GM18499 (cell line): ENCODE measurements around the gene PRDM15.
"Not testable (repeated sequence)": the region's sequence is repeated elsewhere in the genome, so short reads cannot be mapped to it uniquely, and the experiment has no call there.

Source experiments
- ATAC-seq: cut with Tn5 transposase; IDR thresholded peaks from one replicate; pipeline ENCODE4 v1.9.1; 2021; ENCODE audit warnings: moderate number of reproducible peaks; ENCODE audit not compliant: insufficient read depth, unreplicated experiment

PRDM15 gene

DNA sequence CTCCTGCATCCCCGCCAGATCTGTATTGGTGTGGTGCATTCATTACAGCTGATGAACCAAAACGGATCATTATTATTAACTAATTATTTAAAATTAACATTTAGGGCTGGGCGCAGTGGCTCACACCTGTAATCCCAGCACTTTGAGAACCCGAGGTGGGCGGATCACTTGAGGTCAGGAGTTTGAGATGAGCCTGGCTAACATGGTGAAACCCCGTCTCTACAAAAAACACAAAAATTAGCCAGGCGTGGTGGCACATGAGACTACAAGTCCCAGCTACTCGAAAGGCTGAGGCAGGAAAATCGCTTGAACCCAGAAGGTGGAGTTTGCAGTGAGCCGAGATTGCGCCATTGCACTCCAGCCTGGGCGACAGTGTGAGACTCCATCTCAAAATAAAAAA lies 93.9 kb downstream of the PRDM15 start:
- ATAC-seq, result not testable (repeated sequence)

DNA sequence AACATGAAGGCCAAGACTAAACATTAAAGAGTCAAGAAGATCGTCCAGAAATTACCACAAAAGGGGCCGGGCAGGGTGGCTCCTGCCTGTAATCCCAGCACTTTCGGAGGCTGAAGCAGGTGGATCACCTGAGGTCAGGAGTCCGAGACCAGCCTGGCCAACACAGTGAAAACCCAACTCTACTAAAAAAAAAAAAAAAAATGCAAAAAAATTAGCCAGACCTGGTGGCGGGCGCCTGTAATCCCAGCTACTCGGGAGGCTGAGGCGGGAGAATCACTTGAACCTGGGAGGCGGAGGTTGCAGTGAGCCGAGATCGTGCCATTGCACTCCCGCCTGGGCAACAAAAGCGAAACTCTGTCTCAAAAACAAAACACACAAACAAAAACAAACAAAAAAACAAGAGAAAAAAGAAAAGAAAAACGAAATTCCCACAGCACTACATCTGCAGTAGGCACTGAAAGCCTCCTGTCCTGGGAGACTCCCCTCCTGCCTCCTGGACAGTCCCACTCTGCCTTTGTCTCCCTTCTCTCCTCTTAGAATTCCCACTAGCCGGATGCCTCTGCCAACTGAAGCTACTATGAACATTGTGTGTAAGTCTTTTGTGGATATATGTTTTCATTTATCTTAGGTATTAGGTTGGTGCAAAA lies 94.6 kb downstream of the PRDM15 start:
- ATAC-seq, result no peak

DNA sequence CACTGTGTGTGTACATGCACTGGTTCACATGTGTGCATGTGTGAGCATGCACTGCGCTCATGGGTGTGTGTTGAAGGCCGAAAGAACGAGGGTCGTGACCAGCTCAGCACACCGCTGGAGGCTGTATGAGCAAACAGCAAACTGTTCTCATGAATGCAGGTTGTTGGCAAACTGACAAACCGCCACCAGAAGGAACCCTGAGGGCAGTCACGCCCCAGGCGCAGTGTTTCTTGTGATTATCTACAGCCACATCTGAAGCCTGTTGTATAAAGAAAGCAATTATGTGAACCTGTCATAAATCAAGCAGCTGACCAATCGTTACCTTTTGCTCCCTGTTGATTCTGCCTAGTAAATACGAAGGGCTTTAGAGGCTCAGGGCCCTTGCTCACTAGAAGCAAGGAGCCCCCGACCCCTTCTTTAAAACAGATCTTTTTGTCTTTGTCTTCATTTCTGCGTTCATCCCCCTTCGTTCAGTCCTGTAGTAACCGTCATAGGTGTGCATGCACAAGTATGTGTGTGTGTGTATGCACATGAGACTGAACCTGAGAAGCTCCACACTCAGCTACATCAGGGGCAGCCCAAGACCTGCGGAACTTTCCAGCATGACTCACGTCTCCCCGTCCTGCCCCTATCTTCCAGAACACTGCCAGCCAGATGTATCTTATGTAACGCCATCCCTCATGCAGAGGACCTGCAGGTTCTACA lies 95.5 kb downstream of the PRDM15 start:
- ATAC-seq, result no peak

DNA sequence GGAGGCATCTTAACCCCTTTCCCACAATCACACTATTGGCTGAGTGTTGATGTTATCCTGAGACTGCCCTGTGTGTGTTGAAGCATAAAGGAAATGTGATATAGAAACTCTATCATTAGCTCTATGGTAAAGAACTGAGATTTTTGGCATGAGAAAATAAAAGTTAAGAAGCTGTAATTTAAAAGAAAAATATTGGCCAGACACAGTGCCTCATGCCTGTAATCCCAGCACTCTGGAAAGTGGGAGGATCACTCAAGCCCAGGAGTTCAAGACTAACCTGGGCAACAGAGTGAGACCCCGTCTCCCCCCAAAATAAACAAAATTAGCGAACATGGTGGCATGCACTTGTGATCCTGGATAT lies 98.1 kb downstream of the PRDM15 start:
- no peak for ATAC-seq

DNA sequence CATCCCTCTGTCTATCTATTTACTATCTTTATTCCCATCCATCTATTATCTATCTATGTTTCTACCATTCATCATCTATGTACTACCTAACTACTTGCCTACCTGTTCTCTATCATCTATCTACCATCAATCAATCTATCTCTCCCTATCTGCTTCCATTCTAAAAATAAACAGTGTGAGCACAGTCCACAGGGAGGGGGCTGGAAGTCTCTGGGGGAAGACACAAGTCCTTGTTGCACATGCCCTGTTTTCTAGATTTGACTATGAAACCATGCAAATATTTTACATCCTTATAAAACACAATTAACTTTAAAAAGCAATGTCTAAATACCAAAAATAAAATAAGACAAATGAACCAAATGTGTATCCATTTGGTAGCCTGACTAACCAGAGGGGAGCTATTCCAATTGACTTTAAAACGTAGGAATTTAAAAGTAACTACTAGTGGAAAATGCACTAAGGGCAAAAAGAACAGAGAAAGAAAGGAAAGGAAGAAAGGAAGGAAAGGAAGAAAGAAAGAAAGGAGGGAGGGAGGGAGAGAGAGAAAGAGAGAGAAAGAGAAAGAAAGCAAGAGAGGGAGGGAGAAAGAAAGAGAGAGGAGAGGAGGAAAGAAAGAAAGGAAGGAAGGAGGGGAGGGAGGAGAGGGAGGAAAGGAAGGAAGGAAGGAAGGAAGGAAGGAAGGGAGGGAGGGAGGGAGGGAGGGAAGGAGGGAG lies 98.7 kb downstream of the PRDM15 start:
- ATAC-seq, result no peak

DNA sequence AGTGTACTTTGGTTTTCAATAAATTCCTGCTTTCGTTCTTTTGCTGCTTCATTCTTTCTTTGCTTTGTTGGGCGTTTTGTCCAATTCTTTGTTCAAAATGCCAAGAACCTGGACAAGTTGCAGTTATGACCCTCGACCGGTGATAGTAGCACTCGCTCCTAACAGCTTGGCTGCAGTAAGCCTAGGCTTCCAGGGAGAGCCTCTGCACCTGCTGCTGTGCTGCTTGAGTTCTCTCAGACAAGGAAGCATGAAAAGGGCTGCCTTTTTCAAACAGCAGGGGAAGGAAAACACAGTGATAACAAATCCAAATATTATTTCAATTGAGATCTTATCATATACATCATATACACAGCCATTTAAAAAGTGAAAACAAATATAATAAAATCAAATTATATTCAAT lies 99.5 kb downstream of the PRDM15 start:
- no peak for ATAC-seq

DNA sequence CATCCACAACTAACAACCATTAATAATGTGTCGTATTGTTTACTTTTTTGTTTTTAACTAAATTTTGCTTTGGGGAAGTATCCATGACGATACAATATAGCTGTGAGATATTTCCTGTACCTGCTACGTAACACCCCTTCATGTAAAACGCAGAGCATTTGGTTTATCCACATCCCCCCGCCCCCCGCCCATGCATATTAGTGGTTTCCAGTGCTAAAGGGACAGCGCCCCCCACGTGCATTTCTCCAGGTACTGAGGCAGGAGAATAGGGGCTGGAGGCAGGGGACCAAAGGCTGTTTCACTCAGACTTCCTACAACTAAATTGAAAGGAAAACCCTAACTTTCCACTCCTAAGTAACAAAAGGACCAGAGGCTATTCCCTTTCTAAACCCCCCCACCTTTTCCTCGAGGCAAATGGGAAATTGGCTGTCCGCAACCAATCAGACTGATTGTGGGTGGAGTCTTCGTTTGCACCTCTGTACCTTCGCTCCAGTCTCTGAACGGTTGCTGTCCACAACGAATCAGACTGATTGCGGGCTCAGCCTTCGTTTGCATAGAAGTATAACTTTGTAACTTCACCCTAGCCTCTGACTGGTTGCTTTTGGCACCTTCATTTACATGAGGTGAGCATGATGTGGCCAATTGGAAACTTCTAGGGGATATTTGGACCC lies 100.1 kb downstream of the PRDM15 start:
- no peak for ATAC-seq

DNA sequence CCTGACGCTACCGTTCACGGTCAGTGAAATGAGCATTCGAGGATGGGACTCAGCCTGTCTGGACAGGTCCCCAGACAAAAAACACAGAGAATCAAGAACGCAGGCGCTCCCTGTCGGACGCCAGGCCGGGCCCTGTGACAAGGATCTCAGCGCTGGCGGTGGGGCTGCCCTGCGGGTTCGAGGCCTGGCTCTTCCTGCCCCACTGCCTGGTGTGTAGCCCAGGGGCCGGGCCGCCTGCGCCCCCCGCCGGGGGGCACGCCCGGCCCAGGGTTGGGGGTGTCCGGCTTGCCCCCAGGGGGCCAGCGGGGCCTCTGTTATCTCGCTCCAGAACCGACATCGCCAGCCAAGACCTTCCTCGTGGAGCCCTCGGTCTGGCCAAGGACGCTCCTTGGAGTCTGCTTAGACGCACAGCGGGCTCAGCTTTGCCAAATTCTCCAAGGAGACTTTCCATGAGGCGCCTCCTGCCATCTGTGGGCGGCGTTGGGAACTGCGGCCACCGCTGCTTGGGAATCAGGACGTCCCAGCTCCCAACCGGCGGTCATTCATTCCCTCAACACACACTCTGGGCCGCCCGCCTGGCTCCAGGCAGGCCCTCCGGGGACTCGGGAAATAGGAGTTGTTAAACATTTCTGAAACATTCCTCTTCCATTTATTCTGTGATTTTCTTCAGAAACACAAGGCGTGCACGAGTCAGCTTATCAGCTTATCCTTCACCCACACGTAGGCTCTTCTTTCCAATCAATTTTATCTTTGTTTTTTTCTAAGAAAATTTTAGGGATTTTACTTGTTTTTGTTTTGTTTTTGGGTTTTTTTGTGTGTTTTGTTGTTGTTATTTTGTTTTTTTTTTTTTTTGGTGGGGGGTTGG lies 101.0 kb downstream of the PRDM15 start:
- no peak for ATAC-seq

DNA sequence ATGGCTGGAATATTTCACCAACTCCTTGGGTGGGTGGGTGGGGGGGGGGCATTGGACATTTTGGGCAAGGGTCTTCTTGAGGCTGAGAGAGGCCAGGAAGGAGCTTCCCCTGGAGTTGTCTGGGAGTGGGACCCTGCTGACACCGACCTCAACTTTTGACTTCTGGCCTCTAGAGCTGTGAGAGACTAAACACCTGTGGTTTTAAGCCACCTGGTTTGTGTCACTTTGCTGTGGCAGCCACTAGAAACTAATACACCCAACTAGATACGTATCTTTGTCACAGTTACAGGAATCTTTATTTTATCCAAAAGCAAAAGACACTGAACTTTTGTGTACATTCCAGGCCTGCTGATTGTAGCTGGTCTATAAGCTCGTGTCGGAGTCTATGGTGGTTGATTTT lies 102.4 kb downstream of the PRDM15 start:
- ATAC-seq, result no peak

DNA sequence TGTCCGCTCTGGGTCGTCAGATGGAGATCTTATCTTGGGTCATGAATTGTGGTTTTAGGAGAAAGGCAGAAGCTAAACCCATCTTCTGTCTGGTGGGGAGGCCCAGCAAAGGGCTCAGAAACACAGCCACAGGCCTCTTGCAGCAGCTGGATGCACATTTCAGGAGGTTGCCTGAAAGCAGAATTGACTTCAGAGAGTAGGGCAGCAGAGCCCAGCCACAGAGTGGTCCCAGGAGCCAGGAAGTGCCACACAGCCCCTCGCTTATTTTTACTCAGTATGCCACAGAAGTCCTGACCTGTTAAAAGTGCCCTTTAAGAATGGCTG lies 104.0 kb downstream of the PRDM15 start:
- ATAC-seq, result no peak

DNA sequence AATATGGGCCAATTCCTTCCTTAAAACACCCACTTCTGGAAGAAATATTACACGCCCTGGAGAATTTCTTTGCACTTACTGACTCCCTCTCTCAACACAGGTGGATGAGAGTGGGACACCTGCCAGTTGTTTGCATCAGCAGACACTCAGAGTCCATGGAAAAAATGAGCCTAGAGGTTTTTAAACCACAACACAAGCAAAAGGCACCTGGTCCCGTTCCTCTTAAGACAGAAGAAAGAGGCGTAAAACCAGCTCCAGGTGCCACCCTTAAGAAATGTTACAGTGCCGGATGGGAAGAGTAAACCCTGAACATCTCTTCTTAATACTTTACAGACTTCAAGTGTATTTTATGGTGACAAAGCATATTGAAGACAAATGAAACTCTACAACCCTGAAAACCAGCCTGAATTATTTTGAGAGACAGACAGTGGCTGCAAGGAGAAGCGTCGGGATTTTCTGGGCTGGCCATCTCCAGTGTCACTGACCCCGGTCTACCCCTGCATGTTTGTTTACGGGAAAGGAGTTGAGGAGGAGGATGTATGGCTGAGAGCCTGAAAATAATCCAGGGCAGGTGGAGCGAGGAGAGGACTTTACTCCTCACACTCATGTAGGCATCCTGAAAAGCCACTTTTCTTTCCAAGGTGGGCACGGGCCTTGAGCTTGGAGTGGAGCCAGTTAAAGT lies 104.5 kb downstream of the PRDM15 start:
- no peak for ATAC-seq

DNA sequence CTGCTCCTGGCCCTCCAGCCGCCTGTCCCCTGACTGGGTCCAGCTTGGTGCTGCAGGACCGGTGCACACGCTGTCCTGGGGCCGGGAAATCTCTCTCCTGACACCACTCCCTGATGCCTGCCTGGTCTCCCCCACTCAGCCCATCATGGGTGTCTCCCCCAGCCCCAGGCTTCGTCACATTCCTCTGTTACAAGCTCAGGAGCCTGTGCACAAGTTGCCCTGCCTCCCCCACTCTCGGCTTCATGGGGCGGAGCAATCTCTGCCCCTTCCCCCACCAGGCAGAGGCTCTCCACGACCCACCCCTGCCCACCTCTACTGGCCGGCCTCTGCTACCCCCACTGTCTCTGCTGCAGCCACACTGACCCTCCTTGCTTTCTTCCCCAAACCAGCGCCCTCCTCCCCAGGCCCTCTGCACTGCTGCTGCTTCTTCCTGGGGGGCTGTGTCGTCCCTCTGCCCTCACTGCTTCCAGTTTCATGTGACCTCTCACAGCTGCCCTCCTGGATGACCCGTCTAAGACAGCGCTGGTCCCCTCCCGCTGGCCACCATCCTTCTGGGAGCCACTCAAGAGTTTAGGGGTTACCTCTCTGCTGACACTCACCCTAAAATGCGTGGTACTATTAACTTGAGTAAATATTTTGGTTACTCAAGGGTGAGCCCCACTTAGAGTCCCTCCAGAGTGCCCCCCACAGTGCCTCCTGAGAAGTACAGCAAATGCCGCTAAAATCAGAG lies 106.6 kb downstream of the PRDM15 start:
- no peak for ATAC-seq

DNA sequence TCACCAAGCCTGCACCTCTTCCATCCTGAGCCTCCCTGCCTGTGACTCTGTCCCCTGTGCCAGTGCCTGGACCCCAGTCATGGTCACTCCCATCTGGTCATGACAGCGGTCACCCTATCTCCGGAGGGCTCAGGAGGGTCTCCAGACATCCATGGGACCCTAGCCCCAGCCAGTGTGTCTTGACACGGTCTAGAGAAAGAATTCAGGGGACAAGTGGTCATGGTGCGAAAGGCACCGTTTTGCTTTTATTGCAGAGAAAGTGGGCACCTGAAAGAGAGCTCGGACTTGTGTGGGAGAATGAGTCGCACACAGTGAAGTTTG lies 107.6 kb downstream of the PRDM15 start:
- ATAC-seq, result no peak

DNA sequence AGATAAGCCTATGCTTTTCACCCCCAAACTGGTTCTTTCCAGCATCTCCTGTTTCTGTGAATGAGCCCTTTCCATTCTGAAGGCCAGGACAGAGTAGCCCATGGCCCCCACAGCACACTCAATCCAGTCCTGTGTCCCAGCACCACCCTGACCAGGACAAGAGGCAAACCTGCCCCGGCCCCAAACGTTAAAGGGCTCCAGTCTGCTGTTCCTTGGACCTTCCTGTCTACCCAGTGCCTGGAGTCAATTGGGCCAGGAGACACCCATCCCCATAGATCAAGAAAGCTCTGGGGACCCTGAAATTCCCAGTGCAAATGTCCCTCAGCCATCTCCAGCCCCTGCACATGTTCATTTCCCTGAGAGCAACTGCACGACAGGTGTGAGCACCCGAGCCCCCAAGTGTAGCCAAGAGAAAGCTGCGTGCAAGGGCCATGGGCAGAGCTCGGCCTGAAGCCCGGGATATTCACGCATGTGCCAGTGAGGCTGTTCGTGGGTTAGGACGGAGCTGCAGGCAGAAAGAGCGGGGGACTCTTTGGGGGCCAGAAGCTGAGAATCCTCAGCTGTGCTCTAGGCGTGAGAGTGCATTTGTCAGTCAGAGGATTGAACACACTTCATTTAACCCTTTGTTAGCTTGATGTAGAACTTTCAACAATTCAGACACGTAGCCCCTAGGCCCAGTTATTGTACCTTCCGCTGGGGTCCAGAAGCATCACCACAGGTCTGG lies 108.1 kb downstream of the PRDM15 start:
- no peak for ATAC-seq

DNA sequence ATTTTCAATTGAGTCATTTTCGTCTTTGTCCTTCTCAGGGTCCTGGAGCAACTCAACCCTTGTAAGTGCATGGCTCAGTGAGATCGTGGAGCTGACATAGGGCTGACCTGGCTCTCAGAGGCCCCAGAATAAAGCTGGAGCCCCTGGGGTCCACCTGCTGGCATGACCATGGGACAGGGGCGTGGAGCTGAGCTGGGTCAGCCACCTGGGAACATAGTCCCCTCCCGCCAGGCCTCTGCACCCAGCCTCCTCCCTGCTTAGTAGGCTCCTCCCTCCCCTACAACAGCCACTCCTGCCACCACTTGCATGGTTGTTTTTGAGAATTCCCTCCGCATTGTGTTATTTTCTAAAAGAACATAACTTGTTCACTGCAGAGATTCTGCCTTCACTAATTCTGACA lies 109.2 kb downstream of the PRDM15 start:
- ATAC-seq, result no peak

DNA sequence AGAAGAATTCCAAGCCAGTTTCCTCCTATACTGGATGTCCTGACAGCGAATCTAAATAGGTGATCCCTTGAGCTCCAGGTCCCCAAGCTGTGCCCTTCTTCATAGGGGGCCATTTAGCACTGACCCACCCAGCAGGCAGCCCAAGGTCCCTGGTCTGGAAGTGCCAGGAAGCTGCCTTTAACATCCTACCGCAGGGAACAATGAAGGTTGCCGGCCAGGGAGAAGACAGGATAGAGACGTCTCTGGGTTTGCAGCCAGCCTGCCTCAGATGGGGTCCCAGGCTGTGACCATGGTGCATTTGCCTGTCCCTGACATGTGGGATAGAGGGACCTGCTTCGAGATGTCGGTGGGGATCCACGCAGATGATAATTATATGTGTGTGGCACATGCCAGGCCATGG lies 109.6 kb downstream of the PRDM15 start:
- no peak for ATAC-seq

DNA sequence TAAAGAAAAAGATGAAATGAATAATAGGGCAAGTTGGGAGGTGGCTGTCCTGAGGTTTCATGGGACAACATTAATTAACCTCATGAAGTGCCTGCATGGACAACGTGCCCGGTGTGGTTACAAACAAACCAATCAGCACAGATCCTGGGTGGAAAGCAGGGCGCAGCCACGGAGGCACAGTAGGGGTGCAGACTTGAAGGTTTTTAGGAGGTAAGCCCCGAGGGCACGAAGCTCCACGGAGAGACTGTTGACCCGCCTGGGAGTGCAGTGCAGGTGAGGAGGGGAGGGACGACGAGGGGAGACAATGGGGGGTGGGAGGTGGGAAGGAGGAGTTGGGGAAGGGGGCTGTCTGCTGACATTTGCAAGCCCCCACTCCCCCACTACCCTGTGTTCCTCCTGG lies 110.0 kb downstream of the PRDM15 start:
- no peak for ATAC-seq

DNA sequence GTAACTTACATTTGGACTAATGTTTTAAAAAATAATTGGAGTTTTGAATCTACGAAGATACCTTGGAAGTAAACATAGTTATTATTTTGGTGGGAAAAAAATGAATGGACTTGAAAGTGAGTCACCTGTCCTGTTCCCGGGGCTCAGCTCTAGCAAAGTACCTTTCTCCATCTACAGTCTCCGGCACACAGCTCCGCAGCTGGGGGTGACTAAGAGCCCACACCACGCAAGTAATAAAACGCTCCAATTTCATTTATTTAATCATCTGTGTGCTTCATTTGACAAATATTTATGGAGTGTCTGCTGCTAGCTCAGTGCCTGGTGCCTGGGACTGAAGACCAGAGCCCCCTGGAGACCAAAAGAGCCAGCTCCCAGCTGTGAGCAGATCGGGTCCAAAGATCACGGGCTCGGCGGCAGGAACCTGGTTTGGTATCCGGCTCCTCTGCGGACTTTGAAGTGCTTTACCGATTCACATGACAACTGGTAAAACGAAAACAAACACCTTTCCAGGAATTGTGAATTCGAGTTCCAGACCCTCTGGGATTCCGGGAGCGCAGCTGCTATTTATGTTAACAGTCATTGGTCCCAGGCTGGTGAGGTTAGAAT lies 110.6 kb downstream of the PRDM15 start:
- ATAC-seq, result no peak
